GM19468 (cell line): ENCODE measurements around the gene SLC27A3.
"Not testable (repeated sequence)": the region's sequence is repeated elsewhere in the genome, so short reads cannot be mapped to it uniquely, and the experiment has no call there.

Experiments used
- ATAC-seq: cut with Tn5 transposase; IDR thresholded peaks from one replicate; pipeline ENCODE4 v1.9.1; 2021; ENCODE audit warnings: mild to moderate bottlenecking, moderate library complexity, moderate number of reproducible peaks; ENCODE audit not compliant: unreplicated experiment; ENCODE audit errors: extremely low read depth

SLC27A3 gene

DNA sequence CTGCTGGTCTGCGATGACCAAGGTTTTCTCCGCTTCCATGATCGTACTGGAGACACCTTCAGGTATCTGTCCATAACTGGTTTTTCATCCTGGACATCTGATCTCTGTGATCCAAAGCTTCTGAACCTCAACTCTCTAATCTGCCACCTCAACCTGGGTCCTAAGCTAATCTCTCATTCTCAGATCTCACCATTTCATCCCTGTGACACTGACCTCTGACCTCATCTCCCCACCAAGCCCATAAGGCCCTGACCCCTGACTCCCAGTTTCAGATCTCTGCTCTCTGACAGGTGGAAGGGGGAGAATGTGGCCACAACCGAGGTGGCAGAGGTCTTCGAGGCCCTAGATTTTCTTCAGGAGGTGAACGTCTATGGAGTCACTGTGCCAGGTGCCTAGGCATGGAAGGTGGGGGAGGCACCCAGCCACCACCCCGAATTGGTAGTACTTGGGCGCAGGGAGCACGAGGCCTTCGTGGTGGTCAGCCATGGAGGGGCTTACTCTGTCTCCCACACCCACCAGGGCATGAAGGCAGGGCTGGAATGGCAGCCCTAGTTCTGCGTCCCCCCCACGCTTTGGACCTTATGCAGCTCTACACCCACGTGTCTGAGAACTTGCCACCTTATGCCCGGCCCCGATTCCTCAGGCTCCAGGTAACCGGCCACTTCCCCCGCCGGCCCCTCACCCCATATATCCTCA is 3.8 kb downstream of the SLC27A3 start:
- no peak for ATAC-seq

DNA sequence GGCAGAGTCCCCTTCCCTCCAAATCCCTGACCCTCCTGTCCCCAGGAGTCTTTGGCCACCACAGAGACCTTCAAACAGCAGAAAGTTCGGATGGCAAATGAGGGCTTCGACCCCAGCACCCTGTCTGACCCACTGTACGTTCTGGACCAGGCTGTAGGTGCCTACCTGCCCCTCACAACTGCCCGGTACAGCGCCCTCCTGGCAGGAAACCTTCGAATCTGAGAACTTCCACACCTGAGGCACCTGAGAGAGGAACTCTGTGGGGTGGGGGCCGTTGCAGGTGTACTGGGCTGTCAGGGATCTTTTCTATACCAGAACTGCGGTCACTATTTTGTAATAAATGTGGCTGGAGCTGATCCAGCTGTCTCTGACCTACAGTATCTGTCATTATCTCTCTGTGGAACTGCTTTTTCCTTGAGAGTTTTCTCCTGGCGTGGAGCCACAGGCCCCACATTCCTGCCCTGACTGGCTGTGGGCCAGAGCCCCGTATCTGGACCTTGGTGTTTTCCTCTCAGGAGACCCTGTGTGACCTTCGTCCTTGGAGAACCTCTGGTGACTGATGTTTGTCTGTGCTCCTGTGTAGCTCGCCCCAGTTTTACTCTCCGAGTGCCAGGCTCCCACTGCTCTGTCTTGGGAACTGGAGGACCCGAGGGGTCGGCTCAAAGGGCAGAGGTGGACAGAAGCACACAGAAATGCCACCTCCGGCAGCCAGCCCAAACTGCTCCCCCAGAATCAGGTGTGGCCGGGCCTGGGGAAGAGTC is 4.8 kb downstream of the SLC27A3 start:
- ATAC-seq, result no peak

DNA sequence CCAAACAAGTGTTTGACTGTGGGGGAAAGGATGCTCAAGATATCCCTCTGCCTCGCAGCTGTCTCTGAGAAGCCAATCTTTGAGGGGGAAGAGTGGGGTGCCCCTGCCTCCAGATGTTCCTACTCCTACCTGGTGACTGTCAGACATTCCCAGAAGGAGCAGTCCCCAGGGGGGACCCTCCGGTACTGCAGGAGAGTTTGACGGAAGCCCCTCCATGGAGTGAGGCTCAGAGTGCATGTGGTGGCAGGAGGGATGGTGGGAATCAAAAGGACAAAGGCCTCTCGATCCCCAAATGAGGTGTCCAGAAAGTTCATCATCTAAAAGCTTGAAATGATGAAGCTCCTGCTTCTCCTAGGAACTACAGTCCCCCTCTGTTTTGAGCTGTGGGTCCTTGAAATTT is 5.3 kb downstream of the SLC27A3 start:
- no peak for ATAC-seq

DNA sequence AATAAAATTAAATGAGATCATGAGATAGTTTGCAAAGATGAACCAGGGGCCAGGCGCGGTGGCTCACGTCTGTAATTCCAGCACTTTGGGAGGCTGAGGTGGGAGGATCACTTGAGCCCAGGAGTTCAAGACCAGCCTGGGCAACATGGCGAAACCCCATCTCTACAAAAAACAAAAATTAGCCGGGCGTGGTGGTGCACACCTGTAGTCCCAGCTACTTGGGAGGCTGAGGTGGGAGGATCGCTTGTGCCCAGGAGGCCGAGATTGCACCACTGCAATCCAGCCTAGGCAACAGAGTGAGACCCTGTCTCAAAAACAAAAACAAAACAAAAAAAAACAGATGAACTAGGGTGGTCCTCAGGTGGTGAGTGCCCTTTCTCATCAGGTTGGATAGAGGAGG is 7.4 kb downstream of the SLC27A3 start:
- not testable (repeated sequence) for ATAC-seq

DNA sequence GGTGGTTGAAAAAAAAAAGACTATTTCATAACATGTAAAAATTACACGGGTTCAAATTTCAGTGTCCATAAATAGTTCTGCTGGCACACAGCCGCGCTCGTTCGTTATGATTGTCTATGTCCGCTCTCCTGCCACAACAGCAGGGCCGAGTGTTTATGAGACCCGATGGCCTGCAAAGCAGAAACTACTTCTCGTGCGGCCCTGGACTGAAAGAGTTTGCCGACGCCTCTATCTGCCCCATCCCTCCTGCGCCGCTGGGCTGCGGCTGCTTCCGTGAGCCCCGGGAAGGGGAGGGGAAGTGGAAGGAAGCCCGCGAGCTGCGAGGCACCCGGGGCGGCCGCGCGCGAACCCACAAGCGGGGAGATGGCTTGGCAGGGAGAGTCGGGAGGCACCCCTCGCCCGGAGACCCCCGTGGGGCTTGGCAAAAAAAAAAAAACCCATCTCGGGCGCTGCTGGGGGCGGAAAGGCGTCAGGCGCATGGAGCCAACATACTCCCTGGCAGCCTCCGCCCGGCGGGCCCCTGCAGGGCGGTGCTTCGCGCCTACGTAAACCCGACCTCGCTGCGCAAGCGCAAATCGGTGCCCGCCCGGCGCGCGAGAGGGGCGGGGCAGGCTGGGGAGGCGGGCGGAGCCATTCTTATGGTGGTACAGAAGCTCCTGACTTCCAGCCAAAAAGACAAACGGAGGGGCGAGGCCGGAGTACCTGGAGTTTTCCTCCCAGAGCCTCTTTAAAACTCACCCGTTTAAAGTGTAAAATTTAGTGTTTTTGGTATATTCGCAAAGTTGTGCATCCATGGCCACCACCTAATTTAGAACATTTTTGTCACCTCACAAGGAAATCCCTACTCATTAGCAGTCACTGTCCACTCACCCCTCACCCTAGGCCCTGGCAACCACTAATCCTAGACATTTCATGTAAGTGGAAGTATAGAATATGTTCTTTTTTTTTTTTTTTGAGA is 8.3 kb downstream of the SLC27A3 start:
- peak; percentile 81 for ATAC-seq

DNA sequence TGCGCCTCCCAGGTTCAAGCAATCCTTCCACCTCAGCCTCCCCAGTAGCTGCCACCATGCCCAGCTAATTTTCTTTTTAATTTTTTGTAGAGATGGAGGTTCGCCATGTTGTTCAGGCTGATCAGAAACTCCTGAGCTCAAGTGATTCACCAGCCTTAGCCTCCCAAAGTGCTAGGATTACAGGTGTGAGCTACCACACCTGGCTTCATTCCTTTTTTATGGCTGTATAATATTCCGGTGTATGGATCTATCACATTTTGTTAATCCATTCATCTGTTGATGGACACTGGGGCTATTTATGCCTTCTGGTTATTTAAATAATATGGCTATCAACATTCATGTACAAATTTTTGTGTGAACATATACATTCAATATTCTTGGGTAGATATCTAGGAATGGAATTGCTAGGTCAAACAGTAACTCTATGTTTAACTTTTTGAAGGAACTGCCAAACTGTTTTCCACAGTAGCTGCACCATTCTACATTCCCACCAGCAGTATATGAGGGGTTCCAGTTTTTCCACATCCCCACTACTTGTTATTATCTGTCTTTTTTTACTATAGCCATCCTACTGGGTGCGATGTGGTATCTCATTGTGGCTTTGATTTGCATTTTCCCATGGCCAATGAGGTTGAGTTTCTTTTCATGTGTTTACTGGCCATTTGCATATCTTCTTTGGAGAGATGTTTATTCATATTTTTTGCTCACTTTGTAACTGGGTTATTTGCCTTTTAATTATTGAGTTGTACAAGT is 11.0 kb downstream of the SLC27A3 start:
- no peak for ATAC-seq

DNA sequence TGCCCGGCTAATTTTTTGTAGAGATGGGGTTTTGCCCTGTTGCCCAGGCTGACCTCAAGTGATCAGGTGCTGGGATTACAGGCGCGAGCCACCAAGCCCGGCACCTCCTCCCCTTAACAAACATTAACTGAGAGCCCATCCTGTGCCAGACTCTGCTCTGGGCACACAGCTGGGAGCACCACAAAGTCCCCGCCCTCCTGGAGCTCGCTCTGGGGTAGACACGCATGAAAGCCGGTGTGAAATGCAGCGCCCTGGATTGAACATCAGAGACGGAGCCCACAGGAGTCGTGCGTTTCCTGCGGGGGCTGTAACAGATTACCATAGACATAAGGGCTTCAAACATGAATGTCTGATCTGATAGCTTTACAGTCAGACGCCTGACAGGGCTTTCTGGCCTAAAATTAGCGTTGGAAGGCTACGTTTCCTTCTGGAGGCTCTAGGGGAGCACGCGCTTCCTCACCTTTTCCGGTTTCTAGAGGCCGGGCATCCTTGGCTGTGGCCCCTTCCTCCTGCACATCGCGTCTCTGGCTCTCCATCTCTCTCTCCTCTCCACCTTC is 14.3 kb downstream of the SLC27A3 start:
- no peak for ATAC-seq

DNA sequence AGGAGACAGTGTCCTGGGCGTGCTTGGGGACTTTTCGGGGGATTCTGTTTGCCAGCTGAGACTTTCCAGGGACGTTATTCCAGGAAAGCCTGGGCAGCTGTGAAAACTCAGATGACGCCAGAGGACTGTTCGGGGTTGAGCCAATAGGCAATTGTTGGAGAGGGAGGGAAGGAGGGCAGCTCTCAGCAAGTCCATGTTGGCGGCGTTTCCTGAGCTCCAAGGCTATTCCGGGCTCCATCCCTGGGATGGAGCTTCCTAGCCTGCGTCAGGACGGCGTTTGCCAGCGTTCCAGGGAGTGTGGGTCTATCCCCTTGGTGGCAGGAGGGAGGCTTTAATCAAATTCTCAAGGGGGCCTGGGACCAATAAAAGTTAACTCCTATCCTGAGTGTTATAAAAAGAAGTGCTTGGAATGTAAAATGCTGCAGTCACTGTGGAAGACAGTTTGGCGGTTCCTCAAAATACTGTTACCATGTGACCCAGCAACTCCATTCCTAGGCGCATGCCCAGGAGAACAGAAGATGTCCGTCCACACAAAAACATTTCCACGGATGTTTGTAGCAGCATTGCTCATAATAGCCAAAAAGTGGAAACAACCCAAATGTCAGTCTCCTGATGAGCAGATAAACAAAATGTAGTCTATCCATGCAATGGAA is 15.2 kb downstream of the SLC27A3 start:
- no peak for ATAC-seq

DNA sequence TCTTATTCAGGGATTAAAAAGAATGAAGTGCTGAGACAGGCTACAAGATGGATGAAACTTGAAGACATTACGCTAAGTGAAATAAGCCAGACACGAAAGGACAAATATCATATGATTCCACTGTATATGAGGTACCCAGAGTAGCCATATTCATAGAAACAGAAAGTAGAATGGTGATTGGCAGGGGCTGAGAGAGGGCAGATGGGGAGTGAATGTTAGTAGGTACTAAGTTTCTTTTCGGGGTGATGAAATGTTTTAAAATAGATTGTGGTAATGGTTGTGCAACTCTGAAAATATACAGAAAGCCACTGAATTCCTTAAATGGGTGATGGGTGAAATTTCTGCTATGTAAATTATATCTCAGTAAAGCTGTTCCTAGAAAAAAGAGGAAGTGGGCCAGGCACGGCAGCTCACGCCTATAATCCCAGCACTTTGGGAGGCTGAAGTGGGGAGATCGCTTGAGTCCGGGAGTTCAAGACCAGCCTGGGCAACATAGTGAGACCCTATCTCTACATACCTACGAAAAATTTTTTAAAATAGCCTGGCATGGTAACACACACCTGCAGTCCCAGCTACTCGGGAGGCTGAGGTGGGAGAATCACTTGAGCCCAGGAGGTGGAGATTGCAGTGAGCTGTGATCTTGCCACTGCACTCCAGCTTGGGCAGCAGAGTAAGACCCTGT is 15.9 kb downstream of the SLC27A3 start:
- ATAC-seq, result peak; percentile 65

DNA sequence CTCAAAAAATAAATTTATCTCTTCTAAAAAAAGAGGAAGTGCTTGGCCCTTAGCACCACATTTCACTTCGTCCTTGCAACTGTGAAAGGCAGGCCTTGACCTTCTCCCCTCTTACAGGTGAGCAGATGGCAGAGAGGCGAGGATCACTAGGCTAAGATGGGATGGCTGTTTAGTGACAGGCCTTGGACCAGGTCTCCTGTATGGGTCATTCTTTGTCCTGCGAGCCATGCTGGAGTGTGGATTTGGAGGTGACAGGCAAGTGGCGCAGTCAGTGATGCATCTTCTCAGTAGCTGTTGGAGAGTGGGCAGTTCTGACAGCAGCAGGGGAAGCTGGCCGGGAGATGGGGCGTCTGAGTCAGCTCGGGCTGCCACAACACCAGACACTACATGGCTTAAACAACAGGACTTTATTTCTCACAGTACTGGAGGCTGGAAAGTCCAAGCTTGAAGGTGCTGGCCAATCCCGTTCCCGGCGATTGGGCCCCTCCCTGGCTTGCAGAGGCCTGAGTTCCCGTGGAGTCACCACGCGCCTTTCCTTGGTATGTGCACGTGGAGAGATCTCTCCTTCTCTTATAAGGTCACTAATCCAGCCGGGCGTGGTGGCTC is 16.5 kb downstream of the SLC27A3 start:
- no peak for ATAC-seq

DNA sequence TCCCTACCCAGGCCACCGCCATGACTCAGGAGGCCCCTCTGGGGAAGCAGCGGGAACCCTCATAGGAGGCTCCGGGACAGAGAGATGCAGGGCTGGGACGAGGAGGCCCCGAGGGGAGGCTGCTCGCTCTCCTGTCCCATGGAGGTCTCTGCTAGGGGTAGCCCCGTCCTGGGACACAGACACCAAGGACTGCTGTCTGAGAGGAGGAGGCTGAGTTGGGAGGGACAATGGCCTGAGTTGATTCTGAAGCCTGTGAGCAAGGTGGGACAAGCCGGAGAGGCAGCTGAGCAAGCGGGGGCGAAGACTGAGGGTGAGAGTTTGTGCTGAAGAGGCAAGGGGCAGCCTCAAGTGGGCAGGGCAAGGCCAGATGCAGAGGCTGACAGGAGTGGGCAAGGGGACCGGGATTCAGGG is 17.4 kb downstream of the SLC27A3 start:
- ATAC-seq, result no peak

DNA sequence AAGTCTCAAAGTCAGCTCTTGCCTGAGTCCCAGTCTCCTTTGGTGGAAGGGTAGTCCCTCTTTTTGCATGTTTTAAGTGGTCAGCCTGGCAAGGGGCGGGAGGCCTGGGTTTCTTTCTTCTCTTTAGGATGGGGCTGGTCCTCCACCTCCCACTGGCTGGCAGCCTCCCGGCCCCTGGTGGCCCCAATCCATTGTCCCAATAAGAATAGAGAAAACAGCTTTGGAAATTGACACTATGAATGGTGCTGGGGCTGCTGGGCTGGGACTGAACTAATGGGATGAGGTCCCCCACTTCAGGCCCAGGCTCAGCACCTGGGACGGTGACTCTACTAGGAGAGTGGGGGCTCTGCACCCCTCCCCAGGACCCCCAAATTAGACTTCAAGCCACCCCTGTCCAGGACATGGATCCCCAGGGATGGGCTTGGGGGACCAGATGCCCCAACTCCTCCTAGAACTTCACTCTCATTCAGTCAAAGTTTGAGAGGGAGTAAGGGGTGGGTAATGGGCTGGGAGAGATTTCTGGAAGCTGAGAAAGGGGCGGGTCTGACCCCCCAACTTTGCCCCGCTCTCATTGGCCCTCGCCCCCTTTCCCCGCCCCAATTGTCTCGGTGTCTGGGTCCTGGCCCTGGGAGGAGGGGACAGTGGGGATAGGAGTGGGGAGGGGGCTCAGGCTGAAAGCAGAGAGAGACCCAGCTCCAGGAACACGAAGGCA is 18.2 kb downstream of the SLC27A3 start:
- no peak for ATAC-seq

DNA sequence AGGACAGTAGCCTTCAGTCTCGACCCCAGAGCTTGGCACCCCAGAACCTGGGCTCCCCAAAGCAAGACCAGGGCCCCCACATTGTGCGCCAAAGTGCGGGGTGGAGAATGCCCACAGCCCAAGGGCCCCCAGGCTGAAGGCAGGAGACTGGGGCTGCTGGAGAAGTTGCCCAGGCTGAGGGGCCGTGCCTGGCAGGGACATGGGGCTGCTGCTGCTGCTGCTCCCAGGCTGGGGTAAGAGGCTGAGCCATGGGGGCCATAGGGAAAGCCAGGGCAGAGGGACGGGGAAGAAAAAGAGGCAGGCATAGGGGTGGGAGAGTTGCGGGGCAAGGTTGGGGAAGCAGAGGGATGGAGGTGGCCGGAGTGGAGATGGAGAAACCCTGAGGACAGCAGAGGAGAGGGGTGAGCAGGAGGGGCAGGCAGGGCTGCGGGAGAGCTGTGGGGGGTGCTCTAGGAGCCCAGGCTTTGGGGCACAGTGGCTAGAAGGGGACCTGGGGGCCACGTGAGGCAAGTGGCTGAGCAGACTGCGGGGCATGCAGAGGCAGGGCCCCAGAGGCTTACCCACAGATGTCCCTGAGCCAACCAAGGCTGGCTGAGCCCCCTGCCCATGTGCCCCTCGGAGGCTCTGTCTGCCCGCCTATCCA is 18.9 kb downstream of the SLC27A3 start:
- no peak for ATAC-seq

DNA sequence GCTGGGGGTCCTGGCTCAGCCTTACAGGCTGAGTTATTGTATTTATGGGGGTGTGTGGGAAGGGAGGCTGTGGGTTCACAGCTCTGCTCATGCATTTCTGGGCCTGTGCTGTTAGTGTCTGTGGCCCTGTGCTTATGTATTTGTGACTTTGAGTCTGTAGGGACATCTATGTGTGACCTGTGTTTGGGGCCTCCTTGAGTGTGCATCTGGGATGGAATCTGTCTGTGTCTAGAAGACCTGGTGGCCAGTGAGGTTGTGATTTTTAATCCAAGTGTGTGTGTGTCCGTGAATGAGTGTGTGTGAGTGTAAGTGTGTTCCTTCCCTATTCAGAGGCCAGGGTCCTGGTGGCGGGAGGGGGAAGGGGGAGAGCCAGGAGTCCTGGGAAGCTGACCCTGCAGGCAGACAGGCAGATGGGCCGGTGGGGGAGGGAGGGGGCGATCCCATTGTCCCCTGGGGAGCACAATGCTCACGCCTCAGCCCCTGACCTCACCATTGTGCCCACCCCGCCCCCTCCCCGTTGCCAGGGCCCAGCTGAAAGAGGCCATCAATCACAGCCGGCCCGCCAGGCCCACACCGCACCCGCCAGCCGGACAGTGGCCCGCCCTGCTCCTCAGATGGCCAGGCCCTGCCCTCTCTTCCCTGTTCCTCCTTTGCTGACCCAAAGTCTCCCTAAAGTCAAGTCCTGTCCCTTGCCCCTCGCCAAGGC is 19.6 kb downstream of the SLC27A3 start:
- no peak for ATAC-seq

DNA sequence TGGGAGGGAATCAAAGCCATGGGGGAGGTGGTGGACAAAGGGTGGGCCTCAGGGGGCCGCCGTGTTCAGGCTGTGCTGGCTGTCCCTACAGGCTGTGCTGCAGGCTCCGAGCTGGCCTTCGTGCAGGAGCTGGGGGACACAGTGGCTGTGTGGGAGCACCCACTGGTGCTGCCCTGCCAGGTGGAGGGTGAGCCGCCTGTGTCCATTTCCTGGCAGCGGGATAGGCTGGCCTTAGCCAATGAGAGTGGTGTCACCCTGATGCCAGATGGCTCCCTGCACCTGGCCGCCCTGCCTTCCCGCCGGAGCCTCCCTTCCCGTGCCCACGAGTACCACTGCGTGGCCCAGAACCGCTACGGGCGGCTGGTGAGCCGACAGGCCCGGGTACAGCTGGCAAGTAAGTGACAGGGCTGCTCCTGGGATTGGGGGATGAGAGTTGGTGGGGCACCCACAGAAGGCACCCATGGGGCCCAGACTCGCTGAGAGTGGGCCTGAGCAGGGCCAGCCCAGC is 20.2 kb downstream of the SLC27A3 start:
- ATAC-seq, result no peak
